Activated CD4-positive, CD25-positive, alpha-beta regulatory T cell treated with anti-CD3 and anti-CD28 coated beads, Interleukin-2, amount 50 U/mL, for 72 hours (primary cell): ENCODE results near the gene YLPM1.

Experiments used
- DNase-seq: peaks from one replicate; pipeline ENCODE4 v3.0.0; 2021

YLPM1 gene

GRCh38 chr14:74875204-74875603 is 112.1 kb downstream of the YLPM1 start:
- no peak for DNase-seq

GRCh38 chr14:74875941-74876913 is 113.1 kb downstream of the YLPM1 start, which contains the start of gene PROX2:
TSS of gene PROX2 (minus strand) at chr14:74876145. CDS start at chr14:74863834, 12,311 bp downstream.
- DNase-seq, result no peak

- DNase-seq, result no peak
Observed at GRCh38 chr14:74879427-74880182, 116.5 kb downstream of the YLPM1 start.

GRCh38 chr14:74881431-74882102 is 118.5 kb downstream of the YLPM1 start, which contains the start of gene DLST:
TSS of gene DLST (plus strand) at chr14:74881916. CDS start at chr14:74881954, 38 bp downstream.
- DNase-seq, result peak; percentile 94

- DNase-seq, result no peak
Observed at GRCh38 chr14:74882103-74882920, 119.2 kb downstream of the YLPM1 start.
